Mammary microvascular endothelial cell (primary cell): ENCODE measurements around the gene ABRACL. TPM values are rescaled to one million over a fixed set of nuclear protein-coding genes. Genes with fewer than 3 reads are reported as not detected.

Experiments used
- total RNA-seq: library from RNA; depleted of rRNA; stranded (reverse); fragments of >200 nt; gene quantifications from 2 replicates; pipeline ENCODE4 v1.2.3, GENCODE V29; 2015

Gene ABRACL, protein sequence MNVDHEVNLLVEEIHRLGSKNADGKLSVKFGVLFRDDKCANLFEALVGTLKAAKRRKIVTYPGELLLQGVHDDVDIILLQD
- total RNA-seq: 183 and 241 TPM in 2 replicates

DNA sequence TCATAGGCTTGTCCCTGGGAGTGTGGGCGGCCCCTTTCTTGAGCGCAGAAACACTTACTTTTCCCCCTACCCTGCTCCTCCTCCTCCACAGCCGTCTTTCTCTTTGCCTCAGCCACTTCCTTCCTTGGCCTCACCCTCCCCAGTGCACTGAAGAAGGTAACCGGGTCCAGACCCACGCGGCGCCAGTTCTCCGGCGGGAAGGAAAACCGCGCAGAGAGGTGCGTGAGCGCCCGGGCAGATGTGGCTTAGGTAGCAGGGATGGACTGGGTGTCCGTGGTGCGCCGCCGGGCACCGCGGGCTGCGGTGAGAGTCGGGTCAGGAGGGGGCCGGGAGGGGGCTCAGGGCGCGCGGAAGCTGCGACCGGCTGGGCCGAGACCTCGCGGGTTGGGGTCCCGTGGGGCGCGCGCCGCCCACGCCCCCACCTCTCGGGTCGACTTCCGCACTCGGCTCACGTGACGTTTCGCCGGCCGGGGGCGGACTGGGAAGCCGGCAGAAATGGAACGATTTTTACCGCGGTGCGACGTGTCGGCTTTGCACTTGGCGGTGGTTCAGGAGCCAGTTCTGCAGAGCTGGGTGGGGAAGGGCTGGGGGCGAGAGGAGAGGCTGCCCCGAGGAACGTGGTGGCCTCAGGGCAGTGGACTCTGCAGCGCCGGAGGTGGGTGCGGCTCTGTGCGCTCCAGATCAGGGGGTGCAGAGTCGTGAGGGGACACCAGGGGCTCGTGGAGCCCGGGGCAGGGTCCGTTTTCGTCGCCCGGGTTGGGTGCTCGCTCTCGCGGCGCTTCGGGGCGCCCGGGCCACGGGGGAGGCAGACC, at the start of gene ABRACL:
Gene ABRACL (plus strand): TSS at position 88 of the 812 bp plus-strand sequence. CDS start 5,416 bp downstream, outside the sequence.

DNA sequence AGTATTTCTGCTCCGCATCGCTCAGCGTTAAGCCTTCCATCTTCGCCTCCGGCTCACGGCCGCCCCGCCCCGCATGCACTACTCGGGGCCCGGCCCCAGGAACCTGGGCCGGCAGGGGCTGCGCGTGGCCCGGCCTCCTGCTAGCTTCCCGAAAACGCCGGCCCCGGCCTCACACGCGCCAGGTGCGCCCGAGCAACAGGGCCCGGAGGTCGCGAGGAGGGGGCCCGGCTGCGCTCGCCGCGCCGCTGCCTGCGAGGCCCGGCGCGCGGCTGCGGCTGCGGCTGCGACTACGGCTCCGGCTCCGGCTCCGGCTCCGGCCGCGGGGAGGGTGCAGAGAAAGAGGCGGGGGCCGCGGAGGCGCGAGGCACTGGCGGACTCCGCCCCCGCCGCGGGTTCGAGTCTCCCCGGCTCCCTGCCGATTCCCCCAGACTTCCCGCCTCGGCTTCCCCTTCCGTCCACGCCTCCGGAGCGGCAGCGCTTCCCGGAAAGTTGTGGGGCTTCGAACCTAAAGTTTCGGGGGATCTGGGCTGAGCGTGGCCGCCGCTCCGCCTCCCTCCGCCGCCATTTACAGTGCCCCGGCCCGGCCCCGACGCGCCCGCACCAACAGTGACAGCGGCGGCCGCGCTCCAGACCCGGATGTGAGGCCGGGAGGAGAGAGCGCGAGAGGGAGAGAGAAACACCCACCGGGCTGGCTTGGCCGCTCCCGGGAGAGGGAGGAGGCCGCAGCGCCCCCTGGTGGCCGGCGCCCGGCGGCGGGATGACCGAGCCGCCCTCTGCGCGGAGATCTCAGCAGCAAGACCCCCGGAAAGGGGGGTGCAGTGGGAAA, 40.7 kb upstream of the ABRACL start, which contains the start of gene REPS1:
Gene REPS1 (minus strand): TSS at position 611 of the 826 bp plus-strand sequence. CDS start 571 bp downstream, at position 40.

Other genes with a start within 250 kb of the ABRACL start
- not detected in 2 replicates for gene ECT2L, start 232.7 kb upstream of the ABRACL start, total RNA-seq
- gene REPS1, start 40.5 kb upstream of the ABRACL start, total RNA-seq: 25.4 and 26.1 TPM in 2 replicates
- 14.8 and 17.2 TPM in 2 replicates for gene HECA, start 106.3 kb downstream of the ABRACL start, total RNA-seq